ENCODE data around the gene TPSD1.

TPSD1 gene

DNA sequence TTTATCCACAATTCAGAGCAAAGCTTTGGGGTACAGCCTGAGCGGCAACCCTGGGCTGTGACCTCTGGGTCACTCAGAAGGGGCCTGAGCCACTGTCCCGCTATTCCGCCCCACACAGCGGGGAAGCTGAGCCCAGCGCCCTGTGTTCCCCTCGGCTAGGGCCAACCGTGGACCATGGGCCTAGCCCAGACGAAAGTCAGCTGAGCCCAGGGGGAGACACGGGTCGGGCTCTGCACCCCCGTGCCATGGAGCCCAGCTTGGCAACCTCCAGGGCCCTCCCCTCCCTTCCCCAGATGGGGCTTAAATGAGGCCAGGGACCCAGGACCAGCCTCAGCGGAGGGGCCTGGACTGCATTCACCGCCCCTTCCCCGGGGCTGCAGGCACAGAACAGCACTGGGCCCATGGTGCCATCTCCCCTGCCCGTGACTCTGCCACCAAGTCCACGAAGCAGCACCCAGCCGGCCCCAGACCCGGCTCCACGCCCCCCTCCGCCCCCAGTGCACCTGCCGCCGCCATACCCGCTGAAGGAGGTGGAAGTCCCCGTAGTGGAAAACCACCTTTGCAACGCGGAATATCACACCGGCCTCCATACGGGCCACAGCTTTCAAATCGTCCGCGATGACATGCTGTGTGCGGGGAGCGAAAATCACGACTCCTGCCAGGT lies 1.8 kb downstream of the TPSD1 start:
- H3K23ac ChIP-seq (ENCODE audit: low read length): no peak overlapping the region
- H3K18ac ChIP-seq (ENCODE audit: low read length): no peak overlapping the region
- no peaks in the 10 kb centered on the region for H3K79me1 ChIP-seq (ENCODE audit: low read length)
- peaks cover 4% of the 10 kb centered on the region for H3K27me3 ChIP-seq (ENCODE audit: insufficient read depth, low read length)
- H2AK5ac ChIP-seq (ENCODE audit: low read length): no peak overlapping the region
- peaks cover 2% of the 10 kb centered on the region for H3K9me3 ChIP-seq (ENCODE audit: insufficient read depth, low read depth, low read length)
- no peak overlapping the region for H2BK12ac ChIP-seq (ENCODE audit: low read length)
- no peaks in the 10 kb centered on the region for H3K36me3 ChIP-seq (ENCODE audit: control insufficient read depth in 1 of 2, insufficient read depth in 2 of 2, low read length in 2 of 2)
- no peak overlapping the region for H3K4me2 ChIP-seq (ENCODE audit: low read length)
- peak in 1 of 2 donors; percentile 58 for DNase-seq
- H4K8ac ChIP-seq (ENCODE audit: low read depth, low read length): no peak overlapping the region
- no peak overlapping the region for H2BK120ac ChIP-seq (ENCODE audit: insufficient read depth, low read length, poor library complexity)
- no peaks in the 10 kb centered on the region for H3K79me2 ChIP-seq (ENCODE audit: control insufficient read depth, insufficient read depth, low read length, poor library complexity)
- H3K4me1 ChIP-seq (ENCODE audit: control insufficient read depth in 1 of 2, insufficient read depth in 2 of 2, low read length in 2 of 2): no peaks in the 10 kb centered on the region
- no CpG with 5 or more reads among the region's 34 CpGs for WGBS (ENCODE audit: extremely low coverage, insufficient coverage, insufficient read length)
- H4K12ac ChIP-seq (ENCODE audit: low read depth, low read length): no peak overlapping the region
- no peak overlapping the region for H2BK5ac ChIP-seq (ENCODE audit: low read depth, low read length, poor library complexity)
- H3K4ac ChIP-seq (ENCODE audit: low read depth, low read length): no peak overlapping the region
- H3K27ac ChIP-seq (ENCODE audit: low read depth, low read length): no peak overlapping the region
- no peak overlapping the region for H2AFZ ChIP-seq (ENCODE audit: insufficient read depth, low read length, poor library complexity)
- no peak overlapping the region for H3K14ac ChIP-seq (ENCODE audit: low read length)
- H3K4me3 ChIP-seq (ENCODE audit: low read depth, low read length): no peak overlapping the region
- no peak overlapping the region for H4K91ac ChIP-seq (ENCODE audit: low read depth, low read length)
- no peak overlapping the region for H3K9ac ChIP-seq (ENCODE audit: low read length)

DNA sequence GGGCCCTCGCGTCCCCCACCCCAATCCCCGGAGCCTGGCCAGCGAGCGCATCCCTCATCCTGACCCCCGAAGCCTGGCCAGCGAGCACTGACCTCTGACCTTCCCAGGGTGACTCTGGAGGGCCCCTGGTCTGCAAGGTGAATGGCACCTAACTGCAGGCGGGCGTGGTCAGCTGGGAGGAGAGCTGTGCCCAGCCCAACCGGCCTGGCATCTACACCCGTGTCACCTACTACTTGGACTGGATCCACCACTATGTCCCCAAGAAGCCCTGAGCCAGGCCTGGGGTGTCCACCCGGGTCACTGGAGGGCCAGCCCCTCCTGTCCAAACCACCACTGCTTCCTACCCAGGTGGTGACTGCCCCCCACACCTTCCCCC lies 2.3 kb downstream of the TPSD1 start:
- peaks cover 4% of the 10 kb centered on the region for H3K27me3 ChIP-seq (ENCODE audit: insufficient read depth, low read length)
- H2AFZ ChIP-seq (ENCODE audit: insufficient read depth, low read length, poor library complexity): no peak overlapping the region
- no CpG with 5 or more reads among the region's 12 CpGs for WGBS (ENCODE audit: extremely low coverage, insufficient coverage, insufficient read length)
- no peak overlapping the region for H3K14ac ChIP-seq (ENCODE audit: low read length)
- no peaks in the 10 kb centered on the region for H3K4me1 ChIP-seq (ENCODE audit: control insufficient read depth in 1 of 2, insufficient read depth in 2 of 2, low read length in 2 of 2)
- peak in 1 of 2 donors; percentile 31 for DNase-seq
- no peak overlapping the region for H4K91ac ChIP-seq (ENCODE audit: low read depth, low read length)
- H4K12ac ChIP-seq (ENCODE audit: low read depth, low read length): no peak overlapping the region
- no peak overlapping the region for H3K23ac ChIP-seq (ENCODE audit: low read length)
- H3K18ac ChIP-seq (ENCODE audit: low read length): no peak overlapping the region
- H2BK12ac ChIP-seq (ENCODE audit: low read length): no peak overlapping the region
- H3K79me1 ChIP-seq (ENCODE audit: low read length): no peaks in the 10 kb centered on the region
- no peak overlapping the region for H2BK5ac ChIP-seq (ENCODE audit: low read depth, low read length, poor library complexity)
- no peak overlapping the region for H4K8ac ChIP-seq (ENCODE audit: low read depth, low read length)
- H3K9ac ChIP-seq (ENCODE audit: low read length): no peak overlapping the region
- H2BK120ac ChIP-seq (ENCODE audit: insufficient read depth, low read length, poor library complexity): no peak overlapping the region
- no peak overlapping the region for H3K4me3 ChIP-seq (ENCODE audit: low read depth, low read length)
- H3K9me3 ChIP-seq (ENCODE audit: insufficient read depth, low read depth, low read length): peaks cover 2% of the 10 kb centered on the region
- no peak overlapping the region for H3K27ac ChIP-seq (ENCODE audit: low read depth, low read length)
- no peak overlapping the region for H2AK5ac ChIP-seq (ENCODE audit: low read length)
- H3K4ac ChIP-seq (ENCODE audit: low read depth, low read length): no peak overlapping the region
- no peak overlapping the region for H3K4me2 ChIP-seq (ENCODE audit: low read length)
- no peaks in the 10 kb centered on the region for H3K36me3 ChIP-seq (ENCODE audit: control insufficient read depth in 1 of 2, insufficient read depth in 2 of 2, low read length in 2 of 2)
- H3K79me2 ChIP-seq (ENCODE audit: control insufficient read depth, insufficient read depth, low read length, poor library complexity): no peaks in the 10 kb centered on the region

DNA sequence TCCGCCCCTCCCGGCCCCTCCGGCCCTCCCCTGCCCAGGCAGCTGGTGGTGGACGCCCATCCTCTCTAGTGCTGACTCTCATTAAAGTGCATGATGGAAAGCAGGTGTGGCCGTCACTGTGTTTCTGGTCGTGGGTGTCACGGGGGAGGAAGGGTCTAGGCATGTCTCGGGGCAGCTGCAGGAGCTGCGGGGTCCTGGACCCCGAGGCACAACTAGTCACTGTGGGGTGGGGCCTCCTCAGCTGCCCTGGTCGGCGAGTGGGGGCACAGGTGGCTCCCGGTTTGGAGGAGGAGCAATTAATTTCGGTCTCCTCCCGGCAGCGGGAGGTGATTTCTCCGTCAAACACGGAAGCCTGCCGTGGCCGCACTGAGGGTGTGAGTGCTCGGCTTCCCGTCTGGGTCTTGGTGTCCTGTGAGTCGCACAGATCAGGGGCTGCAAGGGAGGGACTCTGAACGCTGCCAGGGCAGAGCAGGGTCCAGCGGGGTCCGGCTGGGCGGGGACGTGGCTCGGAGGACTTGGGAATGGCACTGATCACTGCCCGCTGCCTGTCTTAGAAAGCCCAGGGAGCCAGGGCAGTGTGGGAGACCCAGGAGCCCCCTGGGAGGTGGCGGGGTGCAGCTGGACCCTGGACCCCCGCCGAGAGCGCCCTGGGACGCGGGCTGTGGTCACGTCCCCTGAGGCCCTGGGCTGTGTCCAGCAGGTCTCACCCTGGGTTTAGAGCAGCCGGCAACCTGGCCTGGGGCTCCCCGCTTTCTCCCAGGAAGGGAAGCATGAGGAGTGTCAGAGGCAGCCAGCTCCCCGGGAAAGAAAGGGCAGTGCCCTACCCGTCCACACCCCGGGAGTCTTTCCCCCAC lies 3.3 kb downstream of the TPSD1 start:
- Histone ChIP-seq H3K14ac (ENCODE audit: low read length) (no peak overlapping the region), H3K79me2 (ENCODE audit: control insufficient read depth, insufficient read depth, low read length, poor library complexity) (no peaks in the 10 kb centered on the region), H3K27ac (ENCODE audit: low read depth, low read length) (no peak overlapping the region), H3K4ac (ENCODE audit: low read depth, low read length) (no peak overlapping the region), H4K8ac (ENCODE audit: low read depth, low read length) (no peak overlapping the region), H2AFZ (ENCODE audit: insufficient read depth, low read length, poor library complexity) (no peak overlapping the region), H4K91ac (ENCODE audit: low read depth, low read length) (no peak overlapping the region), H3K79me1 (ENCODE audit: low read length) (no peaks in the 10 kb centered on the region), H4K12ac (ENCODE audit: low read depth, low read length) (no peak overlapping the region), H3K4me2 (ENCODE audit: low read length) (no peak overlapping the region), H2BK120ac (ENCODE audit: insufficient read depth, low read length, poor library complexity) (no peak overlapping the region), H3K36me3 (ENCODE audit: control insufficient read depth in 1 of 2, insufficient read depth in 2 of 2, low read length in 2 of 2) (no peaks in the 10 kb centered on the region), H3K4me3 (ENCODE audit: low read depth, low read length) (no peak overlapping the region), H3K9me3 (ENCODE audit: insufficient read depth, low read depth, low read length) (peaks cover 3% of the 10 kb centered on the region), H3K18ac (ENCODE audit: low read length) (no peak overlapping the region), H3K27me3 (ENCODE audit: insufficient read depth, low read length) (peaks cover 4% of the 10 kb centered on the region), H2BK12ac (ENCODE audit: low read length) (no peak overlapping the region), H3K9ac (ENCODE audit: low read length) (no peak overlapping the region), H2BK5ac (ENCODE audit: low read depth, low read length, poor library complexity) (no peak overlapping the region), H3K23ac (ENCODE audit: low read length) (no peak overlapping the region), H3K4me1 (ENCODE audit: control insufficient read depth in 1 of 2, insufficient read depth in 2 of 2, low read length in 2 of 2) (no peaks in the 10 kb centered on the region), H2AK5ac (ENCODE audit: low read length) (no peak overlapping the region)
- peak in 1 of 2 donors; percentile 9 for DNase-seq
- no CpG with 5 or more reads among the region's 42 CpGs for WGBS (ENCODE audit: extremely low coverage, insufficient coverage, insufficient read length)

DNA sequence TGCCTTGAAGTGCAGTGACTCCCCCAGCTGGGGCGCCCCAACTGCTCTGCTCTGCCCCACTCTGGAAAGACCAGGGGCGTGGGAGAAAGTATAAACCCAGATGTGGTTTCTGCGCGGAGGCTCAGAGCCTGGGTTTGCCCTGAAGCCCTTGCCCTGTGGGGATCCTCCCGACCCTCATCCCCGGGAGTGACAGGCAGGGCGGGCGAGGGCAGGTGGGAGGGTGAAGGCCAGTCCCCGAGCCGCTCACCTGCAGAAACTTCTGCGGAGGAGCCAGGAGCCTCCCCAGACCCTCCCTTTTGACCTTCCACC lies 3.8 kb downstream of the TPSD1 start:
- no peak overlapping the region for H3K4me2 ChIP-seq (ENCODE audit: low read length)
- no peaks in the 10 kb centered on the region for H3K79me2 ChIP-seq (ENCODE audit: control insufficient read depth, insufficient read depth, low read length, poor library complexity)
- WGBS (ENCODE audit: extremely low coverage, insufficient coverage, insufficient read length): no CpG with 5 or more reads among the region's 11 CpGs

More for the DNA sequence above, 3.8 kb downstream of the TPSD1 start:
- Histone ChIP-seq H2AK5ac (ENCODE audit: low read length) (no peak overlapping the region), H3K4me3 (ENCODE audit: low read depth, low read length) (no peak overlapping the region), H2BK12ac (ENCODE audit: low read length) (no peak overlapping the region), H2BK5ac (ENCODE audit: low read depth, low read length, poor library complexity) (no peak overlapping the region), H3K27ac (ENCODE audit: low read depth, low read length) (no peak overlapping the region), H3K36me3 (ENCODE audit: control insufficient read depth in 1 of 2, insufficient read depth in 2 of 2, low read length in 2 of 2) (no peaks in the 10 kb centered on the region), H2AFZ (ENCODE audit: insufficient read depth, low read length, poor library complexity) (no peak overlapping the region), H3K9me3 (ENCODE audit: insufficient read depth, low read depth, low read length) (peaks cover 9% of the 10 kb centered on the region), H3K4ac (ENCODE audit: low read depth, low read length) (no peak overlapping the region), H3K18ac (ENCODE audit: low read length) (no peak overlapping the region), H3K4me1 (ENCODE audit: control insufficient read depth in 1 of 2, insufficient read depth in 2 of 2, low read length in 2 of 2) (no peaks in the 10 kb centered on the region), H3K79me1 (ENCODE audit: low read length) (no peaks in the 10 kb centered on the region), H3K14ac (ENCODE audit: low read length) (no peak overlapping the region), H4K8ac (ENCODE audit: low read depth, low read length) (no peak overlapping the region), H3K23ac (ENCODE audit: low read length) (no peak overlapping the region), H4K12ac (ENCODE audit: low read depth, low read length) (no peak overlapping the region), H4K91ac (ENCODE audit: low read depth, low read length) (no peak overlapping the region), H2BK120ac (ENCODE audit: insufficient read depth, low read length, poor library complexity) (no peak overlapping the region), H3K9ac (ENCODE audit: low read length) (no peak overlapping the region), H3K27me3 (ENCODE audit: insufficient read depth, low read length) (peaks cover 4% of the 10 kb centered on the region)
- DNase-seq: no peak

Data from trophoblast cell (in vitro differentiated cells and primary cell).